AG08395 (cell line): ENCODE measurements around the gene OR13C8.

ENCODE experiments used
- DNase-seq: peaks from one replicate; pipeline ENCODE4 v3.0.0; 2012; ENCODE audit warnings: mixed read lengths, low spot score

Gene OR13C8

DNA sequence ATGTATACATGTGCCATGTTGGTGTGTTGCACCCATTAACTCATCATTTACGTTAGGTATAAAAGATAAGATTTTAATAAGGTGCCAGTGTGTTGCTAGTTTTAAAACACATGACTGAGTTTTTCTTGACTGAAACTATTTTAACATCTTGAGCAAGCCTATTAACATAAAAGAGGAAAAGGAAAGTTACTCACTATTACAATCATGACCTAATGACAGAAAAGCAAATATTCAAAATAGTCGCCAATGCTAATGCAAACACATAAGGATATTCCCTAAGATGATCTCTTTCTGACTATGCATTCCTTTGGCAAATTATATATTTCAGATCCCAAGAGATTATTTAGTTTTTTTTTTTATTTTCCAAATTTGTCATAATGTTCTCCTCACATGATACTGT is 42.2 kb downstream of the OR13C8 start:
- DNase-seq: no peak

- DNase-seq: no peak
These were observed 48.5 kb downstream of the OR13C8 start for GRCh38 chr9:104617418-104617817.

DNA sequence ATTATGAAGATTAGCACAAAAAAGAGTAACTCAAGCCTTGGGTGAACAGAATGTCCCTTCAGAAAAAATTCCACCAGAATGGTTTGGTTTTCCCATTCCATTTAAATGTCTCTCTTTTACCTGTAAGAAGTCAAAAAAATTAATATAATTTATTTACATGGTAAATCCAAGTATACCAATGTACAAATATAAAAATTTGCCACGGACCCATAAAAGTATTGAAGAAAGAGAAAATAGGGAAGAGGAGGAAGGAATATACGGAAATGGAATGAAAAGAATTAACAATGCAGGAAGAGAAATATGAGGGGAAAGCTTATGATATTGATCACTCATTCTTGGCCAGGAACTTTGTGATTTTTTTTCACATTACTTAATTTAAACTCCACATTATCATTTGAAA is 49.1 kb downstream of the OR13C8 start, which contains the start of gene OR13C9:
Gene OR13C9 (minus strand): TSS at position 101 of the 400 bp plus-strand sequence. CDS start 0 bp downstream, at position 101.
- no peak for DNase-seq
